HUDEP-2 (cell line): ENCODE data around the gene DLG3.
"Not testable (repeated sequence)": the region's sequence is repeated elsewhere in the genome, so short reads cannot be mapped to it uniquely, and the experiment has no call there.

Source experiments
- DNase-seq, 76 experiments: peaks; one replicate each; lab custom pipeline; 2025; ENCODE audit not compliant: unreplicated experiment in 76 of 76; lab: John Stamatoyannopoulos, UW

Gene DLG3

GRCh38 chrX:70444326-70444945, at the start of gene DLG3:
Gene DLG3 (plus strand): TSS chrX:70444835. CDS start chrX:70445202, 367 bp downstream.
- DNase-seq = no peak

DNA sequence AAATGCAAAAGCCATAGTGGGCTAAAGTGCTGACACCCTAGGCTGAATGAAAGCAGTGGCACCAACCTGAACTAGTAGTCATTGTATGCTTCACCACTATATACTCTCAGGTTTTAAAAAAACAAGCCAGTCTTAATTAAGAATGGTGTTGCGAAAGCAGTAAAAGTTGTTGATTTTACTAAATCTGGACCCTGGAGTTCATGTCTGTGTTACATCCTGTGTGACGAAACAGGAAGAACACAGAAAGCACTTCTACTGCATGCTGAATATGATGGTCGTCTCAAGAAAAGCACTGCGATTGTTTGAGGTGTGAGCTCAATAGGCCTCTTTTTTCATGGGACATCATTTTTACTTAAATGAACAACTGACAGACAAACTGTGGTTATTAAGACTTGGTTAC, 45.7 kb upstream of the DLG3 start:
- DNase-seq = no peak

GRCh38 chrX:70400181-70400580, 44.5 kb upstream of the DLG3 start:
- not testable (repeated sequence) for DNase-seq

DNA sequence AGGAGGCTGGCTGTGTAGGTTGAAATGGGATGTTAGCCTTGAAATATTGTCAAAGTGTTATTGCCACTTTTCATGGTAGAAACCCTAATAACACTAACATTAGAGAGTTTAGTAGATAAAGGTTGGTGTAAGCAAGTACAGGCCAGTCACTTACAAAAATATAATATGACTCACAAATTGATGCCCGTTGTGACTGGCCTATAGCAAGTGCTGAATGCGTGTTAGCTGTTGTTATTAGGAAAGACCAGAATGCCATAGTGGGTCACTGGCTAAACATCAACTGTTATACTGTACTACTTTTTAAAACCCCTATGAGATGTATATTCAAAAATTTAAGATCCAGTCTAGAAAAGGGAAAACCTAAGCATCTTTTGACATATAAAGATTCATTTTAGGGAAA, 41.9 kb upstream of the DLG3 start:
- DNase-seq = no peak

- DNase-seq = no peak
Observed at GRCh38 chrX:70405003-70405402, 39.6 kb upstream of the DLG3 start.

GRCh38 chrX:70410921-70411320, 33.7 kb upstream of the DLG3 start:
- no peak for DNase-seq

- DNase-seq = no peak
Observed at GRCh38 chrX:70411475-70411874, 33.2 kb upstream of the DLG3 start.

GRCh38 chrX:70421618-70422017, 23.0 kb upstream of the DLG3 start:
- DNase-seq = no peak

DNA sequence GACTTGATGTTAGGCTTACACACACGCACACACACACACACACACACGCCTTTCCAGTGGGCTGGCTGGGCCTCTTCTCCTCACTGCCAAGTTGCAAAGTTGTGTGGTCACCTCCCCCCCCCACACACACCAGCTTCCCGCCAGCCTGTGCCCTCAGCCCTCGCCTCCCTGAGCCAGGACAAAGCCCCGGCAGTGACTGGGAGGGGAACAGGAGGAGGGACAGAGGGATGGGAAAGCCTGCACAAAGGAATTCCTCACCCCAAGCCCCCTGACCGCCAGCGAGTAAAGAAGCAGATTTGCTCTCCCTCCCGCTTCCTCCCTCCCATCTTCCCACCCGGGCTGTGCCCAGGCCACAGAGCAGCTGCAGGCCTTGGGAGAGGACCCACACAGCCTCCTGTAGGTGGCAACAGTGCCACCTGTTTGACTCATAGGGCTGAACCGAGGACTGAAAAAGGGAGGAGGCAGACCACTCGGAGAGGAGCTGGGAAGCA, 21.7 kb upstream of the DLG3 start, which contains the start of gene GDPD2:
TSS of gene GDPD2 (plus strand) at position 464 of the 491 bp plus-strand sequence. CDS start 1,671 bp downstream, outside the sequence.
- DNase-seq = peak in 1 of 76 experiments; percentile 3

DNA sequence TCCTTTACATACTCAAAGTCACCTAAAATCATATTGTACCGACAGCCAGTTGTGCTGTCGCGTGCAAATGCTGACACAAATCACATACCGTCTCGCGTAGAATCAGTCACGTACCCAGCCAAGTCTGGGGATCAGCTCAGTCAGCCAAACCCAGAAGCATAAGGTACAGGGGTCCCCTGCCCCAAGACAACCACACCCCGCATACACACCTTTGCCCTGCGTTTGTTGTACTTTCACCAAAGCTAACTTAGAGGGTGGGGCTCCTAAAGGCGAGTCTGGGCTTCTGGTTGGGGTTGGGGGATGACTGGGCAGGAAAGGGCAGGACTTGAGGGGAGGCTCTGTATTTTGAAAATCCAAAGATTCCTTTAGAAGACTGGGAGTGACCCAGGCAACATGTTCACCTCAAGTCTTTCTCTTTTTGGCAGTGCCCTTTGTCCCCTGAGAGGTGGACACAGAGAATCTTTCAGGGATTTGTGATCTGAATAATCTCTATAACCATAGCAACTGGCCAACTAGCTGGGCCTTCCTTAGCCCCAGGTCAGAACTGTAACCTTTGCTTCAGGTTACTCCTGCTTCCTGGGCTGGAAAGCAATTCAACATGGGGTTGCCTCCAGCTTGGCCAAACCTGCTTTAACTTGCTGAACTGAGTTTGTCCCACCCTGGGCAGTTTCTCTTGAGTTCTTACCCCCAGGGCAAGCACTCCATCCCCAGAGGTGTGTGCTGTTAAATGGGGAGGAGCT, 20.5 kb upstream of the DLG3 start:
- DNase-seq = no peak

- DNase-seq = no peak
Observed at GRCh38 chrX:70424801-70425200, 19.8 kb upstream of the DLG3 start.

GRCh38 chrX:70426286-70427278, 18.1 kb upstream of the DLG3 start:
- DNase-seq = no peak

- DNase-seq = no peak
Observed at GRCh38 chrX:70427365-70427764, 17.3 kb upstream of the DLG3 start.

DNA sequence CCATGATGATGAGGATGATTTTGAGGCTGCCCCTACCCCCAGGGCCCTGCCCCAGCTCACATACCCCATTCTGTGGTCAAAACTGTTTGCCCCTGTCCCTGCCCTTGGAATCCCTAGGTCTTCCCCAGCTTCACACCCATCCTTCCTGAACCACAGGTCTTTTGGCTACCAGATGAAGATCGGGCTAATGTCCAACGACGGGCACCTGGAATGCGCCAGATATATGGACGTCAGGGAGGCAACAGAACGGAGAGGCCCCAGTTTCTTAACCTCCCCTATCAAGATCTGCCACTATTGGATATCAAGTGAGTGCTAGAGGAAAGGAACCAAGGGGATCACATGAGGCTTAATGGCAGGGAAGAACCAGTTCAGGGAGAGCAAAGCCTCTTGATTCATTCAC, 14.9 kb upstream of the DLG3 start:
- DNase-seq = no peak

DNA sequence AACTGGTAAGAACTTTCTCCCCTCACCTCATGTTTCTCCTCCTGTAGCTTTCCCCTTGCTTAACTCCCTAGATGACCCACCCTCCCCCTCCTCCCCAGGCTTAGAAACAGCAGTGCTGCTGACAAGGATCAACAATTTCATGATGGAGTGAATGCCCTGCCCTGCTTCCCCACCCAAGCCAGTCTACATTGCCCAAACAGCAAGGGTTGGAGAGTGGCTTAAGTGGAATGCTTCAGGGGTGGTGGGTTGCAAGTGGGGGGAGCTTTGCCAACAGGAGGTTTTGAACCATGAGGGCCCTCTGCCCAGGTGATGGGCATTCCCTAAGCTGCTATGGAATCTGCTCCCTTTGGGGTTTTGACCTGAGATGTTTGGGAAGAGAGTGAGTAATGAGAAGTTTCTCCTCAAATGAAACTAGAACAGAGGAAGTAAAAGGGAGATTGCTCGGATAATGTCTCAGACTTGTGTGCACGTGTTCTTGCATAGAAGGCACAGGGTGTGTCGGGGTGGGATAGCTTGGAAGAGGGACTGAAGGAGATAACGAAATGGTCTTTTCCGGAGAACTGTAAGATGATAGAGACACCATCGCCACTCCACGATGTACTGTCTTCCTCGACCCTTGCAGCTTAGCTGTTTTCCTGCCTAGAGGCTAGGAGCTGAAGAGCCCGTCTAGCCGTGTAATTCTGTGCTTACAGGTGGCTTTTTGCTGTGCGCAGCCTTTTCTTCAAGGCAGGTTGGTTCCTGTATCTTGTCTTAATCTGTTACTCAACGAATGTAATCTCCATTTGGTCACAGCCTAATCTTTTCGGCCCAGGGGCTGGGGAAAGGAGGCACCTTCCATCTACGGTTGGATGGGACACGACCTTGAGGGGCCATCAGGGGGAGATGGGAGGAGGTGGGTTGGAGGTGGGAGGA, 11.4 kb upstream of the DLG3 start:
- no peak for DNase-seq

GRCh38 chrX:70433848-70434351, 10.7 kb upstream of the DLG3 start:
- peak in 67 of 76 experiments; percentile 0 to 68 (median 35) for DNase-seq

DNA sequence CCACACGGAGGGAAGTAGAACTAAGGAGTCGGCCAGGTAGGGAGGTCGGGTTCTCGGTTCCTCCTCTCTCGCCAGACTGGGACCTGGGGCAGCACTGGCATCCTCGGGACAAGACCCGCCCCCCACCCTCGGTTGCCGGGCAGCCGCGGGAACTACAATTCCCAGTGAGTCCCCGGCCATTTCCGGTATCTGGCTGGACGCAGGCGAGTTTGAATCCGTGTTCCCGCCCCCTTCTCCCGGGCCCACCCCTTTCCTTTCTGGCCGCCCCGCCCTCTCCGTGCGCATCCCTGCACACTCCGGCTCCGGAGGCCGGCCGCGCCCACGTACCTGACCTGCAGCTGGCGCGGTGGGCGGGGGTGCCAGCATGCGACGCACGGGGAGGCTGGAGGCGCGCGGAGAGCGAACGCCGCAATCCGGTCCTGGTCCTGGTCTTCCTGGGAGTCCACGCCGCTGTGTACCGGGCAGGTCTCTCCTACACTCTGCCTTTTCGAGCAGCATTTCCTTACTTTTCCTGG, 10.2 kb upstream of the DLG3 start:
- peak in 73 of 76 experiments; percentile 1 to 81 (median 57) for DNase-seq

DNA sequence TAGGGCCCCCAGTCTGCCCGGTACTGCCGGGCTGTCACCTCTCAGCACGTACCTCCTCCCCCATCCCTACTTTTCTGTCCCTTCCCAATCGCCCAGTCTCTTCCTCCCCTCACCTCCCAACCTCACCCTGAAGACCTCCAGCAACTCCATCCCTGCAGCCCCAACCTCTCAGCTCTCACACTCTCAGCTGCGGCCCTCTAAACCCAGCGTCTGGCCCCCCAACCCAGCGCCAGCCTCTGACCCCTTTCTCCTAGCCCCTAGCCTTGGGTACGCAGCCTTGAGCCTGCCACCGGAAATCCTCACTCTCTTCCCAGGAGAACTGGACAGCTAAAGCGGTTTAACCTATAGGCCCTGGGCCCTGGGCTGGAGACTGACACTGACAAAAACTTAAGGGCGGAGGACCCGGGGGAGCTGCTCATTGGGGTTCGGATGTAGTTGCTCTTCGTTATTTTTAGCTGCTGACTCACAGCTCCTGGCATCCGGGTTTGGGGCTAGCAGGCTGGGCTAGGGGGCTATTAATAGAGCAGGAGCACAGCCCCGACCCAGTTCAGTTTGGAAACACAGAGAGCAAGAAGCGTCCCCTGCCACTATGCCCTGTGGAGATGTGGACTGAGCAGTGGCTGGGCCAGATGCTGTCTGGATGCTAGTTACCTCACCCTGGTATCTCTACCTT, 9.6 kb upstream of the DLG3 start:
- DNase-seq = no peak

- DNase-seq = no peak
Observed at GRCh38 chrX:70436343-70436742, 8.3 kb upstream of the DLG3 start.
